BLaER1 treated with 17β-estradiol and CSF1 and Interleukin-3, amounts not matched to agents 10 nM and 100 nM (cell line): Measurements from ENCODE around the gene DRAXIN.
A peak's percentile ranks its signal among the peaks of the same experiment; 100 is the strongest.
"Not testable (repeated sequence)": the region's sequence is repeated elsewhere in the genome, so short reads cannot be mapped to it uniquely, and the experiment has no call there.

Source experiments
- H3K27ac ChIP-seq, 11 experiments: shearing (Covaris generic); formaldehyde crosslinking; 2 replicates each; pipeline ENCODE4 v1.8.1; 2022
- H3K27me3 ChIP-seq, 11 experiments: shearing (Covaris generic); formaldehyde crosslinking; 2 replicates each; pipeline ENCODE4 v1.8.1; 2022
- H3K36me3 ChIP-seq, 11 experiments: shearing (Covaris generic); formaldehyde crosslinking; 2 replicates each; pipeline ENCODE4 v1.8.1; 2022
- H3K4me1 ChIP-seq, 10 experiments: shearing (Covaris generic); formaldehyde crosslinking; 2 replicates each; pipeline ENCODE4 v1.8.1; 2022
- H3K4me2 ChIP-seq, 11 experiments: shearing (Covaris generic); formaldehyde crosslinking; 2 replicates each; pipeline ENCODE4 v1.8.1; 2022
- H3K4me3 ChIP-seq, 10 experiments: shearing (Covaris generic); formaldehyde crosslinking; 2 replicates each; pipeline ENCODE4 v1.8.1; 2022
- H3K9ac ChIP-seq, 11 experiments: shearing (Covaris generic); formaldehyde crosslinking; 2 replicates each; pipeline ENCODE4 v1.8.1; 2022
- H3K9me3 ChIP-seq, 11 experiments: shearing (Covaris generic); formaldehyde crosslinking; replicated peaks in 1 of 11; 2 replicates each; pipeline ENCODE4 v1.8.1; 2022
- H4K20me1 ChIP-seq, 11 experiments: shearing (Covaris generic); formaldehyde crosslinking; 2 replicates each; pipeline ENCODE4 v1.8.1; 2022
- Cebpa-rat ChIP-seq, 11 experiments: shearing (Covaris generic); IDR thresholded peaks; 2 replicates each; pipeline ENCODE4 v1.8.1; 2022

The DRAXIN gene, protein sequence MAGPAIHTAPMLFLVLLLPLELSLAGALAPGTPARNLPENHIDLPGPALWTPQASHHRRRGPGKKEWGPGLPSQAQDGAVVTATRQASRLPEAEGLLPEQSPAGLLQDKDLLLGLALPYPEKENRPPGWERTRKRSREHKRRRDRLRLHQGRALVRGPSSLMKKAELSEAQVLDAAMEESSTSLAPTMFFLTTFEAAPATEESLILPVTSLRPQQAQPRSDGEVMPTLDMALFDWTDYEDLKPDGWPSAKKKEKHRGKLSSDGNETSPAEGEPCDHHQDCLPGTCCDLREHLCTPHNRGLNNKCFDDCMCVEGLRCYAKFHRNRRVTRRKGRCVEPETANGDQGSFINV

DNA sequence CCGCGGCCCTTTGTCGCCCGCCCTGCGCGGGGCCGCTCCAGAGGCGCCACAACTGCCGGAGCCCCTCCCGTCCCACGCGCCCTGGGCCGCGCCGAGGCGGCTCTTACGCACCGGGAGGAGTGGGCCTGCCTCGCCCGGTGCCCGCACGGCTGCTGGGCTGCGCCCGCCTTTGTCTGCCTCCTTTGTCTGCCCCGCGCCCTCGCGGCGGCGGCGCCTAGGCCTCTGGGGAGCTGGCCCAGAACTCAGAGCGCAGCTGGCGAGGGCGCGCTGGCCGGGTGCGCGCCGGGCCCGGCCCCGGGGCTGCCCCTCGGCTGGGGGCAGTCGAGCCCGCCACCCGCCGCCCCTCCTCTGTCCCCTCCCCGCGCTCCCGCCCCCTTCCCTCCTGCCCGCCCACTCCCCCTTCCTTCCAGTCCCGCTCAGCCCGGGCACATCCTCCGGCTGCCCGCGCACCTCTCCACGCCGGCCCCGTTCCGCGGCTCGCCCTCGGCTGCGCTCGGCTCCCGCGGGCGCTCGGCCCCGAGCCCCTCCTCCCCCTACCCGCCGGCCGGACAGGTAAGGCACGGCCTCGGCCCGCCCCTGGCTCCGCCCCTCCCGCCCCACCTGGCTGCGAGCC is at the start of gene DRAXIN:
DRAXIN (plus strand) TSS at position 409 of the 613 bp plus-strand sequence. CDS start 14,549 bp downstream, outside the sequence.
- H3K27ac ChIP-seq, result peak within 1 kb of the TSS; percentile 27 to 100 (median 99); a peak in 21 of 22 replicates
- peak within 1 kb of the TSS; percentile 66 to 99 (median 90) for H3K4me3 ChIP-seq
- peak within 1 kb of the TSS; percentile 88 to 99 (median 95) for H3K4me2 ChIP-seq
- H3K4me1 ChIP-seq, result peaks cover 44 to 91% (median 75%) of the 10 kb centered on the region in 10 experiments
- peaks cover 0 to 50% (median 37%) of the 10 kb centered on the region in 11 experiments; a peak in 18 of 22 replicates for H4K20me1 ChIP-seq
- peaks cover 0 to 37% (median 19%) of the 10 kb centered on the region in 11 experiments; a peak in 12 of 22 replicates for H3K36me3 ChIP-seq
- H3K9me3 ChIP-seq, result no peaks in the 10 kb centered on the region
- peak within 1 kb of the TSS; percentile 79 to 100 (median 99) for H3K9ac ChIP-seq
- no peak for TF ChIP-seq Cebpa-rat (IDR thresholded peaks at IDR 0.05)
- peaks cover 0 to 21% (median 0%) of the 10 kb centered on the region in 11 experiments; a peak in 6 of 22 replicates for H3K27me3 ChIP-seq

DNA sequence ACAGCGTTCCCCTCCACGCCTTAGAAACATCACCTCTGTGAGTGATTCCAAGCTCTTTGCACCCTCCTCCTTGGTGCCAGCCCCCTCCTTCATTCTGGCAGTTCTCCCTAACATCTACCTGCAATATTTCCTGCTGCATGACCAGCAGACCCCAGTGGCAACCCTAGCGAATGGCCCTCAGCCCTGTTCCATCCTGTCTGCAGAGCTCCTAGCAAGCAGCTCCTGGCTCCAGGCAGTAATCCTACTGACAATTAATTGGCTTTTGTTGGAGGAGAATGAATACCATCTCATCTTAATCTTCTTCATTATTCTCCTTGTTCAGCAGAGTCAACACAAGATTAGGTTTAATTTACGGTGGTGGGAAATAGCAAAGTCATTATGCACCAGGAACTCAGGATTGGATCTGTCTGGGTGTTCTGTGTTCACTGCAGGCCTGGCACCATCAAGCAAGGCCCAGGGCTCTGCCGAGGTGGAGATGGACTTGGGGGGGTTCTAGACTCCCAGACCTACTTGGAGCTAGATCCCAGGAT is 49.7 kb upstream of the DRAXIN start:
- TF ChIP-seq Cebpa-rat (IDR thresholded peaks at IDR 0.05), result no peak
- Histone ChIP-seq H3K4me3 (no peak overlapping the region), H3K36me3 (no peaks in the 10 kb centered on the region), H3K9ac (peak overlapping the region in 4 of 11 experiments; percentile 25 to 65 (median 35); a peak in 5 of 22 replicates), H4K20me1 (peaks cover 0 to 24% (median 0%) of the 10 kb centered on the region in 11 experiments; a peak in 3 of 22 replicates), H3K4me2 (peak overlapping the region in 9 of 11 experiments; percentile 71 to 94 (median 82); a peak in 16 of 22 replicates), H3K4me1 (peaks cover 7 to 32% (median 27%) of the 10 kb centered on the region in 10 experiments), H3K27me3 (no peaks in the 10 kb centered on the region), H3K27ac (peak overlapping the region in 4 of 11 experiments; percentile 50 to 67 (median 54); a peak in 5 of 22 replicates), H3K9me3 (no peaks in the 10 kb centered on the region)

DNA sequence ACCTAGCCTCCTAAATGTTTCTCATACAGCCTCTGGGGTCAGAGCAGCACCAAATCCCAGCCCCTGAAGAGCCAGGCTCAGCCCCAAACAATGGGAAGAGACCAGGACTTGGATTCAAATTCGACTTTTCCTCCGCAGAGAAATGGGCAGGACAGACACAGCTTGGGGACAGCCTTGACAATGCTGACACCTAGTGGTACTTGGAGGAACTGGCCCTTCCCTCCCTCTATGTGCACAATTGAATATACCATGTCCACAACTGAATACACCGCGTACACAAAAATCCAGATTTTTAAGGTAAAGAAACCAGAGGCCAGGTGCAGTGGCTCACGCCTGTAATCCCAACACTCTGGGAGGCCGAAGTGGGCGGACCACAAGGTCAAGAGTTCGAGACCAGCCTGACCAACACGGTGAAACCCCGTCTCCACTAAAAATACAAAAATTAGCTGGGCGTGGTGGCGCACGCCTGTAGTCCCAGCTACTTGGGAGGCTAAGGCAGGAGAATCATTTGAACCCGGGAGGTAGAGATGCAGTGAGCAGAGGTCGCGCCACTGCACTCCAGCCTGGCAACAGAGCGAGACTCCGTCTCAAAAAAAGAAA is 49.0 kb upstream of the DRAXIN start:
- not testable (repeated sequence) for H3K4me3 ChIP-seq, H3K9me3 ChIP-seq, H3K27me3 ChIP-seq, H3K36me3 ChIP-seq
- Histone ChIP-seq H3K27ac (peak overlapping the region in 2 of 11 experiments; percentile 15 to 50; a peak in 1 of 22 replicates), H3K4me1 (peaks cover 7 to 32% (median 27%) of the 10 kb centered on the region in 10 experiments), H3K4me2 (peak overlapping the region in 4 of 11 experiments; percentile 71 to 94 (median 86); a peak in 4 of 22 replicates), H4K20me1 (peaks cover 0 to 18% (median 0%) of the 10 kb centered on the region in 11 experiments; a peak in 3 of 22 replicates), H3K9ac (peak overlapping the region in 1 of 11 experiments; percentile 22; a peak in 1 of 22 replicates)

DNA sequence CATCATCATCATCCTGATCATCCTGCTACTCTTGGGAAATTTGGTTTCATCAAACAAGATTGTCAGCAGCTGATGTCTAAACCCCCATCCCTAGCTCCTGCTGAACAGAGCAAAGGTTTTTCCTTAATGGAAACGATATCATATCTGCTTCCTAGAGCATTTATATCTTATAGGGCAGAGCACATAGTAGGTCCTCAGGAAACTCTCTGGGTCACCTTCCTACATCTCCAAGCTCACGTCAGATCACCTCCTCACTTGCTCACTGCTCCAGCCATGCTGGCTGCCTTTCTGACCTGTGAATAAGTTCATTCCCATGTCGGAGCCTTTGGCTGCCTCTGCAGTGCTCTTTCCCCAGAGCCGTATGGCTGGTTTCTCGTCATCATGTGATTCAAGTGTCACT is 47.7 kb upstream of the DRAXIN start:
- TF ChIP-seq Cebpa-rat (IDR thresholded peaks at IDR 0.05), result no peak
- Histone ChIP-seq H3K27ac (no peak overlapping the region), H4K20me1 (peaks cover 0 to 14% (median 0%) of the 10 kb centered on the region in 11 experiments; a peak in 3 of 22 replicates), H3K36me3 (no peaks in the 10 kb centered on the region), H3K27me3 (no peaks in the 10 kb centered on the region), H3K9me3 (no peaks in the 10 kb centered on the region), H3K4me1 (peaks cover 7 to 32% (median 27%) of the 10 kb centered on the region in 10 experiments), H3K4me2 (no peak overlapping the region), H3K4me3 (no peak overlapping the region), H3K9ac (no peak overlapping the region)

DNA sequence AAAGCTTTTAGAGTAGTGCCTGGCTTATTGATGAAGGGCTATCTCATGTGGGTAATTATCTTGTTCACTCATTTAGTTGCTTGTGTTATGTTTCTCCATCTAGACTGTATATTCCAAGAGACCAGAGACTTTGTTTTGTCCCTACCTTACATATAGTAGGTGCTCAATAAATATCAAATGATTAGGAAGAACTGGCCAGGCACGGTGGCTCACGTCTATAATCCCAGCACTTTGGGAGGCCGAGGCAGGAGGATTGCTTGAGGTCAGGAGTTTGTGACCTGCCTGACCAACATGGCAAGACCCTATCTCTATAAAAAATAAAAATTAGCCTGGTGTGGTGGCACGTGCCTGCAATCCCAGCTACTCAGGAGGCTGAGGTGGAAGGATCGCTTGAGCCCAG is 46.2 kb upstream of the DRAXIN start:
- Histone ChIP-seq H3K4me2 (no peak overlapping the region), H3K27me3 (peaks cover under 1 to 11% (median 8%) of the 10 kb centered on the region in 11 experiments; a peak in 19 of 22 replicates), H3K4me1 (peaks cover 7 to 27% (median 25%) of the 10 kb centered on the region in 10 experiments), H3K9ac (no peak overlapping the region), H3K9me3 (no peaks in the 10 kb centered on the region), H4K20me1 (peaks cover 0 to 19% (median 0%) of the 10 kb centered on the region in 11 experiments; a peak in 3 of 22 replicates), H3K36me3 (no peaks in the 10 kb centered on the region), H3K4me3 (no peak overlapping the region), H3K27ac (no peak overlapping the region)
- TF ChIP-seq Cebpa-rat (IDR thresholded peaks at IDR 0.05), result no peak

DNA sequence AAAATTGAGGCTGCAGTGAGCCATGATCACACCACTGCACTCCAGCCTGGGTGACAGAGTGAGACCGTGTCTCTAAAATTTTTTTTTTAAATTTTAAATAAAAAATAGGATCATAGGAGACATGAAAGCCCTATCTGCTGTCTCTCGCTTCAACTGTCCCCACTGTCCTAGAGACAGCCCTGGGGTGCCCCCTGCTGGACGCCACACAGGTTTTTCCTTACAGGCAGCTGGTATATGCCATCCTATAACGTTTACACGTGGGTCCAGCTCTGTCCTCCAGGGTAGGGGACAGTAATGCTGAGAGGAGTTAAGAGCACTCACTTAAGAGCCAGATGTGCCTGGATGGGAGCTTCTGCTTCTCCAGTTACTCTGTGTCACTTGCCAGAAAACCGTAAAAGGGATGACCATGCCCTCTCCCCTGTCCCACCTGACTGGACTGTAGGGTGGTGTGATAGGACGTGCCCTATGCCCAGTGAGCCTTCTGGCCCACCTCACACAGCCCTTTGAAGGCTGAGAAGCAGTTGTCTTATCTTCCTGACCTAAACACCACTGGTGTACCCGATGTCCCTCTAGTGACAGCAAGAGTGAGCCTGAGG is 45.7 kb upstream of the DRAXIN start:
- Histone ChIP-seq H3K4me3 (no peak overlapping the region), H3K4me2 (no peak overlapping the region), H3K27ac (no peak overlapping the region), H3K9me3 (no peaks in the 10 kb centered on the region), H4K20me1 (peaks cover 0 to 19% (median 0%) of the 10 kb centered on the region in 11 experiments; a peak in 3 of 22 replicates), H3K27me3 (peaks cover 5 to 16% (median 13%) of the 10 kb centered on the region in 11 experiments; a peak in 19 of 22 replicates), H3K36me3 (no peaks in the 10 kb centered on the region), H3K4me1 (peaks cover 3 to 27% (median 24%) of the 10 kb centered on the region in 10 experiments), H3K9ac (no peak overlapping the region)
- TF ChIP-seq Cebpa-rat (IDR thresholded peaks at IDR 0.05), result no peak

DNA sequence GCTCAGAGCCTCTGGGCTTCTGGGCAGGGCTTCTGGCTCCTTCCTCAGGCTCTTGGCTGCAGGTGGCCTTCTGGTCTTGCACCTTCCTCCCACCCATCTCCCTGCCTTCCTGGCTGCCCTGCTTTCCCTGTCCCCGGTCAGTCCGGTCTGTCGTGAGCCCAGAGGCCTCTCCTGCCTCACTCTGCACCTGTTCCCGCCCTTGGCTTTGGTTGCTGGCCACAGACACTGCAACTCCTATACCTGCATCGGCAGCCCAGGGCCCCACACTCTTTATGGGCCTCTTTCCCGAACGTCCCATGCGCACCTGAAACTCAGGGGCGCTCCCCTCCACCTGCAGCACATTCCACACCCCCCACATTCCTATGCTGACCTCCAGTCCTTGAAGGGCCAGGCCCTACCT is 45.2 kb upstream of the DRAXIN start:
- no peak overlapping the region for H3K4me3 ChIP-seq
- TF ChIP-seq Cebpa-rat (IDR thresholded peaks at IDR 0.05), result no peak
- H3K9ac ChIP-seq, result no peak overlapping the region
- no peak overlapping the region for H3K27ac ChIP-seq
- H3K27me3 ChIP-seq, result peaks cover 5 to 21% (median 19%) of the 10 kb centered on the region in 11 experiments; a peak in 19 of 22 replicates
- peaks cover 0 to 26% (median 21%) of the 10 kb centered on the region in 10 experiments; a peak in 18 of 20 replicates for H3K4me1 ChIP-seq
- H3K9me3 ChIP-seq, result no peaks in the 10 kb centered on the region
- no peak overlapping the region for H3K4me2 ChIP-seq
- H3K36me3 ChIP-seq, result no peaks in the 10 kb centered on the region
- H4K20me1 ChIP-seq, result peaks cover 0 to 19% (median 0%) of the 10 kb centered on the region in 11 experiments; a peak in 3 of 22 replicates

DNA sequence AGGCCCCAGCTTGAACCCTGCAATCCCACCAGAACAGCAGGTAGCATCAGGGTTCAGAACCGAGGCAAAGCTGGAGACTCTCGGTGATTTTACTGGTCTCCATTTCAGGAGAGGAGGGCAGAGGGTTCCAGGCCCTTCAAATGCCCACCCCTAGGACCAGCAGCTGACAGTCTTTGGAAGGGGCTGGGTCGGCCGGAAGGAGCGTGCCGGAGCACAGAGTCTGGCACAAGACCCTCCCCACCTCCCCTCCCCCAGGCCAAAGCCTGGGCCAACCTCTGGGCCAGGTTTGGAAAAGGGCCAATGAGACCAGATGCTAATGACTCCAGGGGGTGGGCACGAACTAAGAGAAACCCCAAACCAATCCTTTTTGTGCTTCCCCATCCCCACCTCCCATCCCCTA is 44.2 kb upstream of the DRAXIN start:
- H3K4me3 ChIP-seq, result no peak overlapping the region
- H3K4me2 ChIP-seq, result no peak overlapping the region
- H3K36me3 ChIP-seq, result no peaks in the 10 kb centered on the region
- peaks cover 0 to 10% (median 0%) of the 10 kb centered on the region in 11 experiments; a peak in 2 of 22 replicates for H4K20me1 ChIP-seq
- no peak overlapping the region for H3K9ac ChIP-seq
- H3K4me1 ChIP-seq, result peaks cover 0 to 20% (median 13%) of the 10 kb centered on the region in 10 experiments; a peak in 17 of 20 replicates
- H3K27ac ChIP-seq, result no peak overlapping the region
- TF ChIP-seq Cebpa-rat (IDR thresholded peaks at IDR 0.05), result no peak
- H3K9me3 ChIP-seq, result no peaks in the 10 kb centered on the region
- peaks cover 7 to 32% (median 27%) of the 10 kb centered on the region in 11 experiments; a peak in 19 of 22 replicates for H3K27me3 ChIP-seq
